Measurements from ENCODE around the gene OPN4.

The OPN4 gene

GRCh38 chr10:86652361-86653202 is 1.8 kb upstream of the OPN4 start:
- TF ChIP-seq POLR2A (IDR thresholded peaks at IDR 0.05; ENCODE audit: extremely low read depth, insufficient read length): no peak
- no peak for TF ChIP-seq MAX (IDR thresholded peaks at IDR 0.05; ENCODE audit: low read depth, low read length)
- no peak for TF ChIP-seq MYC (IDR thresholded peaks at IDR 0.05; ENCODE audit: low read depth, low read length)
- no peak for TF ChIP-seq CTCF (IDR thresholded peaks at IDR 0.05; ENCODE audit: low read depth, low read length)
- DNase-seq (ENCODE audit: low read depth): no peak
- no peak overlapping the region for H3K4me3 ChIP-seq (ENCODE audit: low read depth, low read length)

GRCh38 chr10:86653379-86653778 is 968 bp upstream of the OPN4 start:
- TF ChIP-seq CTCF (IDR thresholded peaks at IDR 0.05; ENCODE audit: low read depth, low read length): no peak
- no peak for TF ChIP-seq MYC (IDR thresholded peaks at IDR 0.05; ENCODE audit: low read depth, low read length)
- no peak for TF ChIP-seq MAX (IDR thresholded peaks at IDR 0.05; ENCODE audit: low read depth, low read length)
- TF ChIP-seq POLR2A (IDR thresholded peaks at IDR 0.05; ENCODE audit: extremely low read depth, insufficient read length): no peak
- DNase-seq (ENCODE audit: low read depth): no peak
- H3K4me3 ChIP-seq (ENCODE audit: low read depth, low read length): no peak overlapping the region

GRCh38 chr10:86653987-86654386 is 360 bp upstream of the OPN4 start:
- DNase-seq (ENCODE audit: low read depth): no peak
- H3K4me3 ChIP-seq (ENCODE audit: low read depth, low read length): no peak overlapping the region
- no peak for TF ChIP-seq MYC (IDR thresholded peaks at IDR 0.05; ENCODE audit: low read depth, low read length)

GRCh38 chr10:86655173-86655540 is 810 bp downstream of the OPN4 start:
- no peak overlapping the region for H3K4me3 ChIP-seq (ENCODE audit: low read depth, low read length)
- DNase-seq (ENCODE audit: low read depth): no peak
- TF ChIP-seq CTCF (IDR thresholded peaks at IDR 0.05; ENCODE audit: low read depth, low read length): no peak
- TF ChIP-seq POLR2A (IDR thresholded peaks at IDR 0.05; ENCODE audit: extremely low read depth, insufficient read length): no peak
- no peak for TF ChIP-seq MAX (IDR thresholded peaks at IDR 0.05; ENCODE audit: low read depth, low read length)
- no peak for TF ChIP-seq MYC (IDR thresholded peaks at IDR 0.05; ENCODE audit: low read depth, low read length)

- TF ChIP-seq POLR2A (IDR thresholded peaks at IDR 0.05; ENCODE audit: extremely low read depth, insufficient read length) (no peak), CTCF (IDR thresholded peaks at IDR 0.05; ENCODE audit: low read depth, low read length) (no peak), MAX (IDR thresholded peaks at IDR 0.05; ENCODE audit: low read depth, low read length) (no peak), MYC (IDR thresholded peaks at IDR 0.05; ENCODE audit: low read depth, low read length) (no peak)
- no peak overlapping the region for H3K4me3 ChIP-seq (ENCODE audit: low read depth, low read length)
- no peak for DNase-seq (ENCODE audit: low read depth)
These were observed 1.2 kb downstream of the OPN4 start for GRCh38 chr10:86655596-86655995.

- no peak overlapping the region for H3K4me3 ChIP-seq (ENCODE audit: low read depth, low read length)
- TF ChIP-seq POLR2A (IDR thresholded peaks at IDR 0.05; ENCODE audit: extremely low read depth, insufficient read length): no peak
- no peak for TF ChIP-seq CTCF (IDR thresholded peaks at IDR 0.05; ENCODE audit: low read depth, low read length)
- no peak for TF ChIP-seq MYC (IDR thresholded peaks at IDR 0.05; ENCODE audit: low read depth, low read length)
- no peak for TF ChIP-seq MAX (IDR thresholded peaks at IDR 0.05; ENCODE audit: low read depth, low read length)
- DNase-seq (ENCODE audit: low read depth): no peak
These were observed 2.7 kb downstream of the OPN4 start for GRCh38 chr10:86657011-86657395.
